ENCODE data around the gene DIP2B.

DNA sequence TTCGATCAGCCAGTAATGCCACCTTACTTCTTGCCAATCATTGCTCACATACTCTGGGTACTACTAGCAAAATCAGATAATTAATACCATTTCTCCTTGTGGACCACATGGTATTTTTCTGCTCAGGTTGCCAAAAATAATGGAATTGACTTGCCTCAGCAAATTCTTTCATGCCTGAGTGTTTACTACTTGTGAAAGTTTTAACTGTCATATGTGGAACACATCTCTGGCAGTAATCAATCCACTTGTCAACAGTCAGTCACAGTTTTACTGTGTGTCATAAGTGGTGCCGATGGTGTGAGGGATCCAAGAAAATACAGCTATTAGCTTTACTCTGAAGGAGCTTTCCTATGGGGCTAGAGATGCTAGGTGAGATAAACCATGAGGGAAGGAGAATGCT, 203.8 kb downstream of the DIP2B start:
- TF ChIP-seq, protein P1, sequence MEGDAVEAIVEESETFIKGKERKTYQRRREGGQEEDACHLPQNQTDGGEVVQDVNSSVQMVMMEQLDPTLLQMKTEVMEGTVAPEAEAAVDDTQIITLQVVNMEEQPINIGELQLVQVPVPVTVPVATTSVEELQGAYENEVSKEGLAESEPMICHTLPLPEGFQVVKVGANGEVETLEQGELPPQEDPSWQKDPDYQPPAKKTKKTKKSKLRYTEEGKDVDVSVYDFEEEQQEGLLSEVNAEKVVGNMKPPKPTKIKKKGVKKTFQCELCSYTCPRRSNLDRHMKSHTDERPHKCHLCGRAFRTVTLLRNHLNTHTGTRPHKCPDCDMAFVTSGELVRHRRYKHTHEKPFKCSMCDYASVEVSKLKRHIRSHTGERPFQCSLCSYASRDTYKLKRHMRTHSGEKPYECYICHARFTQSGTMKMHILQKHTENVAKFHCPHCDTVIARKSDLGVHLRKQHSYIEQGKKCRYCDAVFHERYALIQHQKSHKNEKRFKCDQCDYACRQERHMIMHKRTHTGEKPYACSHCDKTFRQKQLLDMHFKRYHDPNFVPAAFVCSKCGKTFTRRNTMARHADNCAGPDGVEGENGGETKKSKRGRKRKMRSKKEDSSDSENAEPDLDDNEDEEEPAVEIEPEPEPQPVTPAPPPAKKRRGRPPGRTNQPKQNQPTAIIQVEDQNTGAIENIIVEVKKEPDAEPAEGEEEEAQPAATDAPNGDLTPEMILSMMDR (IDR thresholded peaks at IDR 0.05), result no peak
- no peak for TF ChIP-seq POLR2A (IDR thresholded peaks at IDR 0.05)
